ENCODE data around the gene RAD51AP2. TPM values are rescaled to one million over a fixed set of nuclear protein-coding genes. Genes with fewer than 3 reads are reported as not detected.
A peak's percentile ranks its signal among the peaks of the same experiment; 100 is the strongest.

RAD51AP2 gene
- total RNA-seq, 4 donors from 2014 or later = 0.04 to 0.53 (median 0.26) TPM

- H3K36me3 ChIP-seq = no peaks in the 10 kb centered on the region
- DNase-seq = no peak
- TF ChIP-seq POLR2A (IDR thresholded peaks at IDR 0.05) = no peak
- TF ChIP-seq CTCF (IDR thresholded peaks at IDR 0.05) = peak in 3 of 6 experiments; percentile 33 to 56 (median 34)
- intact Hi-C loops (cut with DNase I) = no loop called here
- no peak overlapping the region for H3K4me3 ChIP-seq
- 59% methylated on average over 6 of the region's 6 CpGs for WGBS, 2 donors
- H3K4me1 ChIP-seq = peaks cover 0 to 11% (median 3%) of the 10 kb centered on the region in 3 donors
- no peaks in the 10 kb centered on the region for H3K27me3 ChIP-seq
- H3K27ac ChIP-seq = no peak overlapping the region
- peaks cover 0 to 18% (median 5%) of the 10 kb centered on the region in 3 donors for H3K9me3 ChIP-seq
Observed at GRCh38 chr2:17470855-17471641, 47.2 kb downstream of the RAD51AP2 start.

DNA sequence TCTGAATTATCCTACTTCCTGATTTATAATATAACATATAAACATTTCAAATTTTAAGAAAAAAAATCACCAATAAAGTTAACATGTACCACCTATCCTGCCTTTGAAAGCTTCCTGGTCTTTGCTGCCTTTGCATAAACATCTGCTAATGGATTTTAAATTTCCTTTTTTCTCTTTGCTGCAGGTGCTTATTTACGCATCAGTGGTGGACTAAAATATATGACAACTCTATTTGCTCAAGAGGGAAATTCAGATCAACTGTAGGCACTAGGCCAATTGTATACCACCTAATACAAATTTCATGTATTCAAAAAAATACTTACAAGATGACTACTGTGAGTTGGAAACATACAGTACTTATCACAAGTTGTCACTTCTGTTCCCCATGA lies 57.2 kb downstream of the RAD51AP2 start:
- H3K4me3 ChIP-seq = no peak overlapping the region
- no peak overlapping the region for H3K27ac ChIP-seq
- no peaks in the 10 kb centered on the region for H3K9me3 ChIP-seq
- H3K27me3 ChIP-seq = no peaks in the 10 kb centered on the region
- 50 to 92% methylated on average over 1 of the region's 1 CpG for WGBS, 2 donors
- no peak for DNase-seq
- intact Hi-C loops (cut with DNase I) = no loop called here
- TF ChIP-seq CTCF (IDR thresholded peaks at IDR 0.05) (no peak), POLR2A (IDR thresholded peaks at IDR 0.05) (no peak)
- no peaks in the 10 kb centered on the region for H3K36me3 ChIP-seq
- no peaks in the 10 kb centered on the region for H3K4me1 ChIP-seq

Other genes with a start within 250 kb of the RAD51AP2 start
- gene VSNL1, start 22.3 kb upstream of the RAD51AP2 start, total RNA-seq = 10 to 100 TPM; 39.1 to 88.3 (median 51.0) TPM
- gene SMC6, start 235.4 kb upstream of the RAD51AP2 start, total RNA-seq = 10 to 100 TPM; 25.3 to 40.4 (median 31.7) TPM
- gene GEN1, start 235.7 kb upstream of the RAD51AP2 start, total RNA-seq = 10 to 100 TPM; 10.2 to 23.4 (median 18.9) TPM

Data from esophagus squamous epithelium (tissue), 5 donors.